ENCODE measurements around the gene ZXDC.

DNA sequence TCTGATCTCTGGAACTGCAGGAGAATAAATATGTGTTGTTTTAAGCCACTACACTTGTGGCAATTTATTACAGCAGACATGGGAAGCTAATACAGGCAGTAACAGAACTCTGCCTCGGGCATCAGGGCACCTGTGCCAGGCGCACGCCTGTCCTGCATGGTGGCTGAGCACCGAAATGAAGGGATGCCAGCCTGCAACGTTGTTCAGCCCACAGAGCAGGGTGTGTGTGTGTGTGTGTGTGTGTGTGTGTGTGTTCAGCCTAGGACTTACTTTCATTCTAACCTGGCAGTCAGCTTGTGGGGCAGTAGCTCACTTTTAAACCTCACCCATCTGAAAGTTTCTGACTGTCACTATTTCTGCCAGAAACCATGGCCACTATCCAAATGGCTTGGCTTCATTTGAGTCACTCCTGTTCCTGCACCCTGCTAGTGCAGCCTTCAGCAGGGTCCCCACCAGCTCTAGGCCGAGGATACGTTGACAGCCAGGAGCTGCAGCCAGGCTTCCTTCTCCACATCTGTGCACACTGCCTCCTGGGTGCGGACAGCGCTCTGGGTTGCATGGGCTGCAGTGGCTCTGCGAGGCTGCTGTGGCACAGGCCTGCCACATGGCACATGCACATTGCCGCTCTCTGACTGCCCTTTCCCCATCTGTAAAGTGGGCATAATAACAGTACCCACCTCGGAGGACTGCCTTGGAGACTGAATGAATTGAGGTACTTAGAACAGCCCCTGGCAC, 37.4 kb upstream of the ZXDC start:
- TF ChIP-seq, protein P1, sequence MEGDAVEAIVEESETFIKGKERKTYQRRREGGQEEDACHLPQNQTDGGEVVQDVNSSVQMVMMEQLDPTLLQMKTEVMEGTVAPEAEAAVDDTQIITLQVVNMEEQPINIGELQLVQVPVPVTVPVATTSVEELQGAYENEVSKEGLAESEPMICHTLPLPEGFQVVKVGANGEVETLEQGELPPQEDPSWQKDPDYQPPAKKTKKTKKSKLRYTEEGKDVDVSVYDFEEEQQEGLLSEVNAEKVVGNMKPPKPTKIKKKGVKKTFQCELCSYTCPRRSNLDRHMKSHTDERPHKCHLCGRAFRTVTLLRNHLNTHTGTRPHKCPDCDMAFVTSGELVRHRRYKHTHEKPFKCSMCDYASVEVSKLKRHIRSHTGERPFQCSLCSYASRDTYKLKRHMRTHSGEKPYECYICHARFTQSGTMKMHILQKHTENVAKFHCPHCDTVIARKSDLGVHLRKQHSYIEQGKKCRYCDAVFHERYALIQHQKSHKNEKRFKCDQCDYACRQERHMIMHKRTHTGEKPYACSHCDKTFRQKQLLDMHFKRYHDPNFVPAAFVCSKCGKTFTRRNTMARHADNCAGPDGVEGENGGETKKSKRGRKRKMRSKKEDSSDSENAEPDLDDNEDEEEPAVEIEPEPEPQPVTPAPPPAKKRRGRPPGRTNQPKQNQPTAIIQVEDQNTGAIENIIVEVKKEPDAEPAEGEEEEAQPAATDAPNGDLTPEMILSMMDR (IDR thresholded peaks at IDR 0.05), result no peak
- TF ChIP-seq EP300 (IDR thresholded peaks at IDR 0.05), result no peak
- TF ChIP-seq POLR2A (IDR thresholded peaks at IDR 0.05), result no peak
- no peak for TF ChIP-seq POLR2AphosphoS5 (IDR thresholded peaks at IDR 0.05)

Measured in gastroesophageal sphincter (tissue), 3 donors.